ENCODE data around the gene IQGAP3. TPM values are rescaled to one million over a fixed set of nuclear protein-coding genes. Genes with fewer than 3 reads are reported as not detected.
"Not testable (repeated sequence)": the region's sequence is repeated elsewhere in the genome, so short reads cannot be mapped to it uniquely, and the experiment has no call there.

The IQGAP3 gene
- polyA plus RNA-seq, 3 donors, result 0.03 to 0.24 TPM; not detected in 1

DNA sequence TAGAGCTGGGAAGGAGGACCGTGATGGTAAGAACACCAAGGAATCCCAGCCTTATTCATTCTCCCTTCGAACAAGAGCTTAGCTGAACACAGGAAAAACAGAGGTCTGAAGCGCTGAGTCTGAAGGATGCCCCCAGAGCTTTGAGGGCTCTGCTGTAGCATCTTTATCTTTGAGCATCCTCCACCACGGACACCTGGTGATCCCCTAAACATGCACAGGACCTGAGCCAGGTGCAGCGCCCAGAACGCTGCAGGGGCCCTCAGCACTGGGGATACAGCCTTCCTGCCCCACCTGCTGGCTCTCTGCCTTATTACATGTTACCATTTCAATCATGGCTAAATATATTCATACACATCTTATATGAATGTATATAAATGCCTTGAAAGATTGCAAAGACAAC, 36.6 kb upstream of the IQGAP3 start:
- Histone ChIP-seq H3K79me2 (ENCODE audit: insufficient read depth, low read length) (no peaks in the 10 kb centered on the region), H2AFZ (ENCODE audit: insufficient read depth, low read depth, low read length, poor library complexity, severe bottlenecking) (no peak overlapping the region), H3K4me3 (replicated peaks in 1 of 3; ENCODE audit: low read depth in 2 of 3, low read length in 3 of 3) (no peak overlapping the region), H3K9ac (ENCODE audit: insufficient read depth, low read length, poor library complexity, severe bottlenecking) (no peak overlapping the region), H3K4me2 (replicated peaks; ENCODE audit: extremely low read depth, low read length, poor library complexity, severe bottlenecking) (no peak overlapping the region), H4K20me1 (ENCODE audit: insufficient read depth, low read length) (no peaks in the 10 kb centered on the region), H3K36me3 (replicated peaks in 1 of 2; ENCODE audit: control insufficient read depth in 1 of 2, insufficient read depth in 2 of 2, low read length in 2 of 2) (no peaks in the 10 kb centered on the region), H3K4me1 (ENCODE audit: control insufficient read depth in 1 of 2, insufficient read depth in 2 of 2, low read length in 2 of 2) (peaks cover 0 to 3% of the 10 kb centered on the region in 2 donors), H3K9me3 (replicated peaks in 1 of 2; ENCODE audit: control insufficient read depth in 1 of 2, insufficient read depth in 1 of 2, low read length in 2 of 2) (no peaks in the 10 kb centered on the region), H3K27ac (ENCODE audit: low read depth in 1 of 2, low read length in 2 of 2) (no peak overlapping the region), H3K27me3 (ENCODE audit: control insufficient read depth in 2 of 2, insufficient read depth in 2 of 2, low read length in 2 of 2) (peaks cover 0 to 5% of the 10 kb centered on the region in 2 donors)
- H3K9me3 Mint-ChIP-seq, result no peaks in the 10 kb centered on the region
- no peak overlapping the region for H3K4me3 Mint-ChIP-seq
- peak in 2 of 3 donors; percentile 26 for DNase-seq
- H3K27me3 Mint-ChIP-seq (ENCODE audit: low read depth in 3 of 3), result peaks cover 16 to 29% (median 22%) of the 10 kb centered on the region in 3 donors
- TF ChIP-seq, protein P1, sequence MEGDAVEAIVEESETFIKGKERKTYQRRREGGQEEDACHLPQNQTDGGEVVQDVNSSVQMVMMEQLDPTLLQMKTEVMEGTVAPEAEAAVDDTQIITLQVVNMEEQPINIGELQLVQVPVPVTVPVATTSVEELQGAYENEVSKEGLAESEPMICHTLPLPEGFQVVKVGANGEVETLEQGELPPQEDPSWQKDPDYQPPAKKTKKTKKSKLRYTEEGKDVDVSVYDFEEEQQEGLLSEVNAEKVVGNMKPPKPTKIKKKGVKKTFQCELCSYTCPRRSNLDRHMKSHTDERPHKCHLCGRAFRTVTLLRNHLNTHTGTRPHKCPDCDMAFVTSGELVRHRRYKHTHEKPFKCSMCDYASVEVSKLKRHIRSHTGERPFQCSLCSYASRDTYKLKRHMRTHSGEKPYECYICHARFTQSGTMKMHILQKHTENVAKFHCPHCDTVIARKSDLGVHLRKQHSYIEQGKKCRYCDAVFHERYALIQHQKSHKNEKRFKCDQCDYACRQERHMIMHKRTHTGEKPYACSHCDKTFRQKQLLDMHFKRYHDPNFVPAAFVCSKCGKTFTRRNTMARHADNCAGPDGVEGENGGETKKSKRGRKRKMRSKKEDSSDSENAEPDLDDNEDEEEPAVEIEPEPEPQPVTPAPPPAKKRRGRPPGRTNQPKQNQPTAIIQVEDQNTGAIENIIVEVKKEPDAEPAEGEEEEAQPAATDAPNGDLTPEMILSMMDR (IDR thresholded peaks at IDR 0.05), result peak; percentile 74
- peaks cover 10% of the 10 kb centered on the region for H3K4me1 Mint-ChIP-seq
- 44% methylated on average over 5 of the region's 6 CpGs for WGBS (ENCODE audit: insufficient coverage)
- no peaks in the 10 kb centered on the region for H3K36me3 Mint-ChIP-seq
- no peak overlapping the region for H3K27ac Mint-ChIP-seq
- intact Hi-C loops (cut with micrococcal nuclease), result loop anchor here (2.0 to 10.0 kb wide), 6 partner anchors 22 to 224 kb away; no protein-coding TSS in a partner anchor

DNA sequence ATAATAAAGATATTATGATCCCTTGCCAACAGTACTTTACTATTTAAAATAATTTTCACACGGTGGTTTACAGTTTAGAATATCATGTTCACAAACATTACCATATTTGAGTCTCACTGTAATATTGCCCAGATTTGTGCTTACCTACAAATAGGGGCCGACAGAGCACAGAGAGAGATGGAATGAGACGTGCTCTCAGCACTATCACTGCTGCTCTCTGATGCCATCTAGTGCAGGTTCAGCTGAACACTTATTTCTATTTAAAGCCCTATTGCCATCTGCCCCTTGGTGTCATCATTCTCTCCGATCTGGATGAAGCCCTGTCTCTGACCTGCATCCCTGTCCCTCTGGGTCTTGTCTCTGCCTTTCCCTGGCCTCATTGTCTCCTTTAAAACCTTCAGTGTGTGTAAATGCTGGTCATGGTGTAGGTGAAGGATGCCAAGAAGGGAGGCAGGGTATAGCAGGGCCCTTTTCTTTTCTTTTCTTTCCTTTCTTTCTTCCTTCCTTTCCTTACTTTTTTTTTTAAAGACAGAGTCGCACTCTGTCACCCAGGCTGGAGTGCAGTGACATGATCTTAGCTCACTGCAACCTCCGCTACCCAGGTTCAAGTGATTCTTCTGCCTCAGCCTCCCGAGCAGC, 35.8 kb upstream of the IQGAP3 start:
- no peak overlapping the region for H3K27ac ChIP-seq (ENCODE audit: low read depth in 1 of 2, low read length in 2 of 2)
- no peak overlapping the region for H2AFZ ChIP-seq (ENCODE audit: insufficient read depth, low read depth, low read length, poor library complexity, severe bottlenecking)
- no peak overlapping the region for H3K4me3 ChIP-seq (replicated peaks in 1 of 3; ENCODE audit: low read depth in 2 of 3, low read length in 3 of 3)
- TF ChIP-seq, protein P1 (IDR thresholded peaks at IDR 0.05), result peak; percentile 80
- H3K27me3 Mint-ChIP-seq (ENCODE audit: low read depth in 3 of 3), result peaks cover 16 to 24% (median 22%) of the 10 kb centered on the region in 3 donors
- peaks cover 0 to 3% of the 10 kb centered on the region in 2 donors for H3K4me1 ChIP-seq (ENCODE audit: control insufficient read depth in 1 of 2, insufficient read depth in 2 of 2, low read length in 2 of 2)
- no peaks in the 10 kb centered on the region for H3K36me3 ChIP-seq (replicated peaks in 1 of 2; ENCODE audit: control insufficient read depth in 1 of 2, insufficient read depth in 2 of 2, low read length in 2 of 2)
- H3K9me3 ChIP-seq (replicated peaks in 1 of 2; ENCODE audit: control insufficient read depth in 1 of 2, insufficient read depth in 1 of 2, low read length in 2 of 2), result no peaks in the 10 kb centered on the region
- no peaks in the 10 kb centered on the region for H3K9me3 Mint-ChIP-seq
- intact Hi-C loops (cut with micrococcal nuclease), result loop anchor here (2.0 to 10.0 kb wide), 6 partner anchors 21 to 223 kb away; no protein-coding TSS in a partner anchor
- H3K9ac ChIP-seq (ENCODE audit: insufficient read depth, low read length, poor library complexity, severe bottlenecking), result no peak overlapping the region
- peak; percentile 62 to 74 (median 64) for DNase-seq
- H4K20me1 ChIP-seq (ENCODE audit: insufficient read depth, low read length), result no peaks in the 10 kb centered on the region
- WGBS (ENCODE audit: insufficient coverage), result 0% methylated on average over 1 of the region's 7 CpGs
- peaks cover 10% of the 10 kb centered on the region for H3K4me1 Mint-ChIP-seq
- no peaks in the 10 kb centered on the region for H3K36me3 Mint-ChIP-seq
- H3K4me3 Mint-ChIP-seq, result no peak overlapping the region
- no peak overlapping the region for H3K27ac Mint-ChIP-seq
- no peak overlapping the region for H3K4me2 ChIP-seq (replicated peaks; ENCODE audit: extremely low read depth, low read length, poor library complexity, severe bottlenecking)
- no peaks in the 10 kb centered on the region for H3K79me2 ChIP-seq (ENCODE audit: insufficient read depth, low read length)
- H3K27me3 ChIP-seq (ENCODE audit: control insufficient read depth in 2 of 2, insufficient read depth in 2 of 2, low read length in 2 of 2), result peaks cover 0 to 5% of the 10 kb centered on the region in 2 donors

DNA sequence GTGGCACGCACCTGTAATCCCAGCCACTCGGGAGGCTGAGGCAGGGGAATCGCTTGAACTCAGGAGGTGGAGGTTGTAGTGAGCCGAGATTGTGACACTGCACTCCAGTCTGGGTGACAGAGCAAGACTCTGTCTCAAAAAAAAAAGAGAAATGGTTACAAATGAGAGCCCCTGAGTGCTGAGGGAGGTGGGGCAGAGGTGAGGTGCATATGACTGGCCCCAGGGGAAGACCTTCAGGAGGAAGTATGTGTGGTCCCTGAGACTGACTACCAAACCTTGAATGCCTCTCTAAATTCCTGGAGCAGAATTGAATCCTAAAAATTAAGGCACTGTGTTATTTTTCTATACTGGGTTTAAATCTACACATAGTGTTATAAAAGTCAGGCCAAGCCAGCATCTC, 35.0 kb upstream of the IQGAP3 start:
- H4K20me1 ChIP-seq (ENCODE audit: insufficient read depth, low read length); H3K9me3 ChIP-seq (replicated peaks in 1 of 2; ENCODE audit: control insufficient read depth in 1 of 2, insufficient read depth in 1 of 2, low read length in 2 of 2); H3K9me3 Mint-ChIP-seq; H3K36me3 ChIP-seq (replicated peaks in 1 of 2; ENCODE audit: control insufficient read depth in 1 of 2, insufficient read depth in 2 of 2, low read length in 2 of 2); H3K27ac Mint-ChIP-seq; H3K4me2 ChIP-seq (replicated peaks; ENCODE audit: extremely low read depth, low read length, poor library complexity, severe bottlenecking); H2AFZ ChIP-seq (ENCODE audit: insufficient read depth, low read depth, low read length, poor library complexity, severe bottlenecking); H3K79me2 ChIP-seq (ENCODE audit: insufficient read depth, low read length); H3K4me1 ChIP-seq (ENCODE audit: control insufficient read depth in 1 of 2, insufficient read depth in 2 of 2, low read length in 2 of 2); H3K27ac ChIP-seq (ENCODE audit: low read depth in 1 of 2, low read length in 2 of 2); H3K4me3 Mint-ChIP-seq; H3K36me3 Mint-ChIP-seq; DNase-seq; H3K27me3 ChIP-seq (ENCODE audit: control insufficient read depth in 2 of 2, insufficient read depth in 2 of 2, low read length in 2 of 2); H3K4me1 Mint-ChIP-seq; H3K4me3 ChIP-seq (replicated peaks in 1 of 3; ENCODE audit: low read depth in 2 of 3, low read length in 3 of 3); H3K9ac ChIP-seq (ENCODE audit: insufficient read depth, low read length, poor library complexity, severe bottlenecking): not testable (repeated sequence)
- intact Hi-C loops (cut with micrococcal nuclease), result loop anchor here (5.0 to 10.0 kb wide), 4 partner anchors 125 to 223 kb away; no protein-coding TSS in a partner anchor
- H3K27me3 Mint-ChIP-seq (ENCODE audit: low read depth in 3 of 3), result peaks cover 15 to 21% (median 18%) of the 10 kb centered on the region in 3 donors
- WGBS (ENCODE audit: insufficient coverage), result 100% methylated on average over 1 of the region's 4 CpGs
